WERI-Rb-1 (cell line): ENCODE results near the gene MECP2.
A peak's percentile ranks its signal among the peaks of the same experiment; 100 is the strongest.

Experiments used
- DNase-seq: peaks from one replicate; pipeline ENCODE4 v3.0.0-alpha.2; 2020
- H3K27ac ChIP-seq: fragments of 250-450 bp; sonication (Bioruptor Pico); 2 replicates; pipeline ENCODE4 v1.5.1; 2020; ENCODE audit warnings: mild to moderate bottlenecking, moderate library complexity
- H3K27me3 ChIP-seq: fragments of 250-450 bp; sonication (Bioruptor Pico); 2 replicates; pipeline ENCODE4 v1.5.1; 2021; ENCODE audit warnings: mild to moderate bottlenecking, low read depth, moderate library complexity; ENCODE audit not compliant: insufficient read depth, severe bottlenecking
- H3K36me3 ChIP-seq: fragments of 250-450 bp; sonication (Bioruptor Pico); 2 replicates; pipeline ENCODE4 v1.5.1; 2020; ENCODE audit warnings: mild to moderate bottlenecking, moderate library complexity
- H3K4me3 ChIP-seq: 2 replicates; pipeline ENCODE4 v1.5.1; 2011; ENCODE audit warnings: low read depth, mild to moderate bottlenecking, control low read depth, low read length
- H3K9me3 ChIP-seq: fragments of 250-450 bp; sonication (Bioruptor Pico); 2 replicates; pipeline ENCODE4 v1.5.1; 2021; ENCODE audit warnings: mild to moderate bottlenecking, moderate library complexity; ENCODE audit not compliant: severe bottlenecking
- TF ChIP-seq, protein P1 (sequence below): IDR thresholded peaks from 2 replicates; pipeline ENCODE4 v1.5.1; 2011; ENCODE audit warnings: low read depth, mild to moderate bottlenecking, control low read depth, inconsistent platforms, low read length

The MECP2 gene

DNA sequence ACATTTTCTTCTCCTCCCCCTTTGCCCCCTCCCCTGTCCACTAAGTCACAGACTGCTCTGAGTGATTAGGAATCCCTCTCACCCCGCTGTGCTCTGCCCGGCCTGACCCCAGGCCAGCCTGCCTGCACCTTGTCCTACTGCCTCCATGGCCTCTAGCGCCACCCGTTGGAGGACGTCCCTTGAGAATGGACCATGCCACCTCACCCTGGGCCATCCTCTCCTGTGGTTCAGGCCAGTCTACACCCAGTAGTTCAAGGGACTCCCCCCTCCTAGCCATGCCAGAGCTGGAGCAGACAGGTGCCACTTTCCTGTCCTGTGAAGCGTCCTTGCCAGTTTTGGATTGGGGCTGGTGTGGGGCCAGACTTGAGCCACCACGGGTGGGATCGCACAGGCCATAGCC, 68.1 kb downstream of the MECP2 start:
- peak; percentile 41 for DNase-seq
- no peaks in the 10 kb centered on the region for H3K9me3 ChIP-seq
- H3K36me3 ChIP-seq, result peaks cover 67% of the 10 kb centered on the region
- no peak overlapping the region for H3K4me3 ChIP-seq
- H3K27me3 ChIP-seq, result peaks cover 12% of the 10 kb centered on the region
- H3K27ac ChIP-seq, result no peak overlapping the region
- TF ChIP-seq, protein P1, sequence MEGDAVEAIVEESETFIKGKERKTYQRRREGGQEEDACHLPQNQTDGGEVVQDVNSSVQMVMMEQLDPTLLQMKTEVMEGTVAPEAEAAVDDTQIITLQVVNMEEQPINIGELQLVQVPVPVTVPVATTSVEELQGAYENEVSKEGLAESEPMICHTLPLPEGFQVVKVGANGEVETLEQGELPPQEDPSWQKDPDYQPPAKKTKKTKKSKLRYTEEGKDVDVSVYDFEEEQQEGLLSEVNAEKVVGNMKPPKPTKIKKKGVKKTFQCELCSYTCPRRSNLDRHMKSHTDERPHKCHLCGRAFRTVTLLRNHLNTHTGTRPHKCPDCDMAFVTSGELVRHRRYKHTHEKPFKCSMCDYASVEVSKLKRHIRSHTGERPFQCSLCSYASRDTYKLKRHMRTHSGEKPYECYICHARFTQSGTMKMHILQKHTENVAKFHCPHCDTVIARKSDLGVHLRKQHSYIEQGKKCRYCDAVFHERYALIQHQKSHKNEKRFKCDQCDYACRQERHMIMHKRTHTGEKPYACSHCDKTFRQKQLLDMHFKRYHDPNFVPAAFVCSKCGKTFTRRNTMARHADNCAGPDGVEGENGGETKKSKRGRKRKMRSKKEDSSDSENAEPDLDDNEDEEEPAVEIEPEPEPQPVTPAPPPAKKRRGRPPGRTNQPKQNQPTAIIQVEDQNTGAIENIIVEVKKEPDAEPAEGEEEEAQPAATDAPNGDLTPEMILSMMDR, result peak; percentile 41; the same call in 1 of the 2 replicates

DNA sequence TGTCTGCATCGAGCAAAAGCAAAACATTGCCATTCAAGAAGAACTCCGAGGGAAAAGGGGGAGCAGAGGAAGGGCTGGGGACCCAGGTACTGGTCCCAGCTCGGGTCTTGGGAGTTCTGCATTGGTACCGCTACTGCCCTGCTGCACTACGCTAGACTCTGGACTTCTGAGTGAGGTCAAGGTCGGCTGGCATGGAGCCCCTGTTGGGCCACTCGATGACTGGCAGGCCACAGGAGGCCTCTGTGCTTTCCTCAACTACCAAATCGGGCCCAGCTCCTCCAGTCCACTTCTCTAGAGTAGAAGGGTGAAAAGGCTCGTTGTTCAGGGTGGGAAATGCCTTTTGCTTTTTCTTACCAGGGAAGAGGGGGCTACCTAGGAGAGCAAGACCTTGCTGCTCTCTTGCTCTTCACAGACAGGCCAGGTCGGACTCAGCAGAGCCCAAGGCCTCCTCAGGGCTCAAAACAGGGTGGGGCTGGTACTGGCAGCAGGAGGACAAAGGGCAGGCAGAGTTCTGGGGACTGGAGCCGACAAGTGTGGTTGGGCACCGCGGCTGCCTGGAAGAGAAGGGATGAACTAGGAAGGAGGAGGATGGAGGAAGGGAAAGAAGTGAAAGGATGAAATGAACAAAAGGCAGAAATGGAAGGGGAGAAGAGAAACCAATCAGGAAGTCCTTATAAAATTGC, 68.9 kb downstream of the MECP2 start:
- H3K4me3 ChIP-seq, result no peak overlapping the region
- H3K27me3 ChIP-seq, result peaks cover 15% of the 10 kb centered on the region
- TF ChIP-seq, protein P1, result no peak
- peaks cover 64% of the 10 kb centered on the region for H3K36me3 ChIP-seq
- H3K9me3 ChIP-seq, result no peaks in the 10 kb centered on the region
- no peak for DNase-seq
- H3K27ac ChIP-seq, result no peak overlapping the region

DNA sequence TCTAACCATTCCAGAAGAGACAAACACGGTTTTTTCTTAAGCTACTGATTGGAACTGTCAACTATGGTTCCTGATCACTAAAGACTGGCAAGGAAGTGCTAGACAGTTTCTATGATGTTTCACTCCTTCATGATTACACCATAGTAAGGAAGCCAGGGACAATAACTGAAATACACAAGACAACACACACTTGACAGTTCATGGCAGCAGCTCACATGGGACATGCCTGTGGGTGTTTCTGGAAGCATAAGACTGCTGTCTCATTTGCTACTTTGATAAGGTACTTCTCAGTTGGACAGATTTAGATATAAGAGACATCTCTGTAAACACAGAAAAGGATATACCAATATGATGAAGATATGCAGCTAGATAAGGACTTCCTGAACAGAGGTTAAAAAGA, 69.5 kb downstream of the MECP2 start:
- no peak for DNase-seq
- Histone ChIP-seq H3K36me3 (peaks cover 61% of the 10 kb centered on the region), H3K27me3 (peaks cover 15% of the 10 kb centered on the region), H3K4me3 (no peak overlapping the region), H3K27ac (no peak overlapping the region; the same call in 1 of the 2 replicates), H3K9me3 (no peaks in the 10 kb centered on the region)
- TF ChIP-seq, protein P1, result no peak

DNA sequence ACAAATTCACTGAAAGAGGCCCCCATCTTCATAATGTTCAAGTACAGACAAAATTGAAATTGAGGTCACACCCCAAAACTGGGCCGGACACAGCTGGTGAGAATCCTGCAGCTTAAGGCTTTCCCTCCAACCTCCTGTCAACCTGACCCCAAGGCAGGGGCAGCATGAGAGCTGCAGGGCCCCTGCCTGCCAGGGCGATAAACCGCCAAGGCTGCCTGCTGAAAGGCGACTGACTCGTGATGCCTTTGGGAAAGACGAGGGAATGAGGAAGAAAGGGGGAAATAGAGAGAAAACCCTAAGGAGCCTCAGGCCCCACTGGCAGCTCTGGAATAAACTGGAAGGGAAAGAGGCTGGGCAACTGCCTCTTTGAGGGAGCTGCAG, 70.5 kb downstream of the MECP2 start:
- no peak for DNase-seq
- H3K27ac ChIP-seq, result peak overlapping the region; percentile 43
- peaks cover 52% of the 10 kb centered on the region for H3K36me3 ChIP-seq
- H3K27me3 ChIP-seq, result peaks cover 15% of the 10 kb centered on the region
- no peaks in the 10 kb centered on the region for H3K9me3 ChIP-seq
- TF ChIP-seq, protein P1, result no peak
- H3K4me3 ChIP-seq, result no peak overlapping the region

DNA sequence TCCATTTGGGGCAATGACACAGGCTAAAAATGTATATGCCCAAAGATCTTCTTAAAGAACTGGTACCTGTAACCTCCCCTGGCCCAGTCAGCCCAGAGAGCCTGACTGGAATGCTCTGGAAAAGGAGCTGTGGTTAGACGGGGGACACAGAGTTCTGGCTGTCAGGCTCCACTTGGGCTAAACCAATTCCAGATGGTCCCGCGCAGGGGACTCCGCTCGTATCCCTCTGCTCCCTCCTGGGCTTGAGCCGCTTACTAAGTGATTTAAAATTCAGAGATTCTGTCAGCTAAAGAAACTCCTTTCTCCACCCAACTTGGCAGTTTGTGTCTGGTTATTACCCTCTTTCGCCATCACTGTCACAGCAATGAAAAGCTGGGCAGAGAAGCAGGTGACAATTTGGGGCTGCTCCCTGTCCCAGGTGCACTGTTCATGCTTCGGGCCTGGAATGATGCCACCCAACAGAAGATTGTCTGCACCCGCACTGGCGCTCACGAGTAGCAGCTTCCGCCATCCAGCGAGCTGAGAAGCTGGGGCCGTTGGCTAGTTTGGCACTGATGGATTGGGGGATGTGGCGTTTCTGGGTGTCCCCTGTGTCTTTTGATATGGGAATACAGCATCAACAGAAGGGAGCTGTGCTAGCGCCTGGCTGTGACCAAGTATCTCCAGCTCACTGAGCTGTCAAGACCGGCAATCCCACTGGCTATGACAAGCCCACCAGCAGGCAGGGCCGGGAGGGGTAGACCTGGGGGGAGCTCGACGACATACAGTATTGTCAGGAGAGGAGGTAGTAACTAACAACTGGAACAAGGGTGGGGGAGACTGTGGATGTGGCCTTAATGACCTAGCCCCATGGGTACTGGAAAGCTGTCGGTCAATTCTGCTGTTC, 71.1 kb downstream of the MECP2 start:
- TF ChIP-seq, protein P1, result no peak
- H3K27me3 ChIP-seq, result peaks cover 18% of the 10 kb centered on the region
- no peak overlapping the region for H3K4me3 ChIP-seq
- peaks cover 45% of the 10 kb centered on the region for H3K36me3 ChIP-seq
- H3K27ac ChIP-seq, result peak overlapping the region; percentile 43
- no peaks in the 10 kb centered on the region for H3K9me3 ChIP-seq
- DNase-seq, result peak; percentile 61
